ENCODE measurements around the gene SCGB1D2. TPM values are rescaled to one million over a fixed set of nuclear protein-coding genes. Genes with fewer than 3 reads are reported as not detected.

SCGB1D2 gene
- total and polyA plus RNA-seq, 2 experiments from 2014 or later, result not detected

DNA sequence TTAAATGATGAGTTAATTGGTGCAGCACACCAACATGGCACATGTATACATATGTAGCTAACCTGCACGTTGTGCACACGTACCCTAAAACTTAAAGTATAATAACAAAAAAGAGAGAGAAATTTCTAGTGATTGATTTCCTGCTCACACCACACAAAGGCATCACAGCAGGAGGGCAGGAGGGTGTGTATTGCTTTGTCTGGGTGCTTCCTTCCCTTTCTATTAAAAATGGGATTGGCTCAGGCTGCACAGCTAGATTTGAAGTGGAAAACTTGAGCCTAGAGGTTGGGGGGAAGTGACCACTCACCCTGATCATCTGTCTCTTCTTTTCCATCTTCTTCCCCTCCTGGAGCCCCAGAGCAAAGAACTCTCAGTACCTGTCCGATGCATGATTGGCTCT is 944 bp upstream of the SCGB1D2 start:
- TF ChIP-seq EZH2phosphoT487 (IDR thresholded peaks at IDR 0.05; ENCODE audit: low read depth, severe bottlenecking, unreplicated experiment), result no peak
- no peak for TF ChIP-seq EZH2 (IDR thresholded peaks at IDR 0.05; ENCODE audit: borderline replicate concordance)
- TF ChIP-seq, protein P1, sequence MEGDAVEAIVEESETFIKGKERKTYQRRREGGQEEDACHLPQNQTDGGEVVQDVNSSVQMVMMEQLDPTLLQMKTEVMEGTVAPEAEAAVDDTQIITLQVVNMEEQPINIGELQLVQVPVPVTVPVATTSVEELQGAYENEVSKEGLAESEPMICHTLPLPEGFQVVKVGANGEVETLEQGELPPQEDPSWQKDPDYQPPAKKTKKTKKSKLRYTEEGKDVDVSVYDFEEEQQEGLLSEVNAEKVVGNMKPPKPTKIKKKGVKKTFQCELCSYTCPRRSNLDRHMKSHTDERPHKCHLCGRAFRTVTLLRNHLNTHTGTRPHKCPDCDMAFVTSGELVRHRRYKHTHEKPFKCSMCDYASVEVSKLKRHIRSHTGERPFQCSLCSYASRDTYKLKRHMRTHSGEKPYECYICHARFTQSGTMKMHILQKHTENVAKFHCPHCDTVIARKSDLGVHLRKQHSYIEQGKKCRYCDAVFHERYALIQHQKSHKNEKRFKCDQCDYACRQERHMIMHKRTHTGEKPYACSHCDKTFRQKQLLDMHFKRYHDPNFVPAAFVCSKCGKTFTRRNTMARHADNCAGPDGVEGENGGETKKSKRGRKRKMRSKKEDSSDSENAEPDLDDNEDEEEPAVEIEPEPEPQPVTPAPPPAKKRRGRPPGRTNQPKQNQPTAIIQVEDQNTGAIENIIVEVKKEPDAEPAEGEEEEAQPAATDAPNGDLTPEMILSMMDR (IDR thresholded peaks at IDR 0.05; ENCODE audit: poor library complexity), result no peak
- 100% methylated on average over 3 of the region's 3 CpGs for WGBS (ENCODE audit: low lambda C conversion rate, missing lambda C conversion rate)

DNA sequence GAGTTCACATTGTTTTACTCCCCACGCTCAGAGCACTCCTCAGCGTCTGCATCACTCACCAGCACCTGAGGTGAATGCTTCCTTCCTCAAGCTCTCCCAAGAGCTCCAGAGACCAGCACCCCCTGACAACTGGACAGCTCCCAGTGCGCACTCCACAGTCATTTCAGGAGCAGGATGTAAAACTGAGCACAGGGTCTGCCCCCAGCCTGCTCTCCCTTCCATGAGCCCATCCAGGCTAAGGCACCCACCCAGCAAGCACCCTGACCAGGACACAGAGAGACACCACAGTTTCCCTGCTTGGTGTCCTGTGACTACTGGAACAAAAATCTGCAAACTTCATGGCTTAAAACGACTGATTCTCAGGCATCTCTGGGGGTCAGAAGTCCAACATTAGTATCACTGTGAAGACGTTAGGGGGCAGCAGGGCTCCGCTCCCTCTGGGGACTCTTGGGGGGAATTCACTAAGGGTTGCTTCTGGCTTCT is 3.3 kb downstream of the SCGB1D2 start:
- no peaks in the 10 kb centered on the region for H3K27me3 ChIP-seq

More for the DNA sequence above, 944 bp upstream of the SCGB1D2 start:
- Histone ChIP-seq H3K27me3 (no peaks in the 10 kb centered on the region), H2AFZ (no peak overlapping the region), H3K79me2 (no peaks in the 10 kb centered on the region), H3K4me2 (no peak overlapping the region), H3K4me3 (no peak overlapping the region), H3K9me2 (replicated peaks; ENCODE audit: insufficient read depth) (no peaks in the 10 kb centered on the region), H3K4me1 (ENCODE audit: insufficient read depth) (no peaks in the 10 kb centered on the region), H3K36me3 (replicated peaks; ENCODE audit: insufficient read depth, low read depth) (no peaks in the 10 kb centered on the region), H3K9me3 (ENCODE audit: low read depth) (no peaks in the 10 kb centered on the region), H4K20me1 (ENCODE audit: insufficient read depth, poor library complexity, severe bottlenecking) (no peaks in the 10 kb centered on the region), H3K27ac (no peak overlapping the region)
- no peak for DNase-seq (ENCODE audit: low spot score)

DNA sequence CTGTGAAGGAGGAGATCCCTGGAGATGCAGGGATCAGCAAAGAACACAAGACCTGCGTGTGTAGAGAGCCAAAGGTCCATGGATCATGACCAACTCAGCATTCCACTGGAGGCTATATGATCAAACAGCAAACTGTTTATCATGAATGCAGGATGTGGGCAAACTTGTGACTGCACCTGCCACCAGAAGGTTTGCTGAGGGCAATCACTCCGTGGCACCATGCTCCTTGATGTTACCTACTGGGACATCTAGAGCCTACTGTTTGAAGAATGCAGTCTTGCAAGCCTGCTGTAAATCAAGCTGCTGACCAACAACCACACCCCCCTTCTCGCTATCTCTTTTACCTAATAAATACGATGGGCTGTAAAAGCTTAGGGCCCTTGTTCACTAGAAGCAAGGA is 9.7 kb downstream of the SCGB1D2 start:
- Histone ChIP-seq H3K4me3 (no peak overlapping the region), H3K27me3 (no peaks in the 10 kb centered on the region), H3K9me3 (ENCODE audit: low read depth) (no peaks in the 10 kb centered on the region), H3K4me1 (ENCODE audit: insufficient read depth) (no peaks in the 10 kb centered on the region), H3K9me2 (replicated peaks; ENCODE audit: insufficient read depth) (no peaks in the 10 kb centered on the region), H2AFZ (no peak overlapping the region), H4K20me1 (ENCODE audit: insufficient read depth, poor library complexity, severe bottlenecking) (no peaks in the 10 kb centered on the region), H3K79me2 (no peaks in the 10 kb centered on the region), H3K27ac (no peak overlapping the region), H3K4me2 (no peak overlapping the region), H3K36me3 (replicated peaks; ENCODE audit: insufficient read depth, low read depth) (no peaks in the 10 kb centered on the region)
- no peak for DNase-seq (ENCODE audit: low spot score)
- TF ChIP-seq EZH2phosphoT487 (IDR thresholded peaks at IDR 0.05; ENCODE audit: low read depth, severe bottlenecking, unreplicated experiment) (no peak), EZH2 (IDR thresholded peaks at IDR 0.05; ENCODE audit: borderline replicate concordance) (no peak)
- TF ChIP-seq, protein P1 (IDR thresholded peaks at IDR 0.05; ENCODE audit: poor library complexity), result no peak
- 63% methylated on average over 4 of the region's 4 CpGs for WGBS (ENCODE audit: low lambda C conversion rate, missing lambda C conversion rate)

More for the DNA sequence above, 3.3 kb downstream of the SCGB1D2 start:
- peak; percentile 69 for DNase-seq (ENCODE audit: low spot score)
- Histone ChIP-seq H2AFZ (no peak overlapping the region), H4K20me1 (ENCODE audit: insufficient read depth, poor library complexity, severe bottlenecking) (no peaks in the 10 kb centered on the region), H3K9me2 (replicated peaks; ENCODE audit: insufficient read depth) (no peaks in the 10 kb centered on the region), H3K4me3 (no peak overlapping the region), H3K79me2 (no peaks in the 10 kb centered on the region), H3K27ac (no peak overlapping the region), H3K9me3 (ENCODE audit: low read depth) (no peaks in the 10 kb centered on the region), H3K4me1 (ENCODE audit: insufficient read depth) (no peaks in the 10 kb centered on the region), H3K4me2 (no peak overlapping the region), H3K36me3 (replicated peaks; ENCODE audit: insufficient read depth, low read depth) (no peaks in the 10 kb centered on the region)
- 14% methylated on average over 6 of the region's 6 CpGs for WGBS (ENCODE audit: low lambda C conversion rate, missing lambda C conversion rate)
- no peak for TF ChIP-seq EZH2phosphoT487 (IDR thresholded peaks at IDR 0.05; ENCODE audit: low read depth, severe bottlenecking, unreplicated experiment)
- TF ChIP-seq, protein P1 (IDR thresholded peaks at IDR 0.05; ENCODE audit: poor library complexity), result peak; percentile 33

All from hepatocyte (in vitro differentiated cells).